HCT116 (cell line): ENCODE data around the gene CHEK2.

Source experiments
- POLR2AphosphoS5 ChIP-seq: IDR thresholded peaks from 2 replicates; pipeline ENCODE4 v1.6.1; 2011; ENCODE audit warnings: mild to moderate bottlenecking, low read depth, low read length, moderate library complexity
- RAD21 ChIP-seq: IDR thresholded peaks from 2 replicates; pipeline ENCODE4 v1.6.1; 2012; ENCODE audit warnings: low read depth, mild to moderate bottlenecking

- TF ChIP-seq POLR2AphosphoS5 = peak; percentile 80
- TF ChIP-seq RAD21 = no peak
Measured at GRCh38 chr22:28772633-28773460, 31.2 kb upstream of the CHEK2 start, which contains the start of gene CCDC117.
